Body of pancreas (tissue), 4 donors: ENCODE results near the gene MIEF2. TPM values are rescaled to one million over a fixed set of nuclear protein-coding genes. Genes with fewer than 3 reads are reported as not detected.
"Not testable (repeated sequence)": the region's sequence is repeated elsewhere in the genome, so short reads cannot be mapped to it uniquely, and the experiment has no call there.

Experiments used
- ATAC-seq: fragments of 150-250 bp; one replicate; pipeline ENCODE4 v1.9.1; 2016
- DNase-seq, 4 donors: peaks; one replicate each; pipeline ENCODE4 v3.0.0-alpha.2; 2019
- H3K27ac ChIP-seq, 4 donors: fragments of 200-600 bp; sonication (generic); 1 replicate in 3 of 4; 2 replicates in 1 of 4; pipeline versions ENCODE4 v1.5.1 to v1.6.1; 2016 to 2019; ENCODE audit warnings: mild to moderate bottlenecking in 1 of 4, mixed read lengths in 1 of 4, moderate library complexity in 1 of 4
- H3K27me3 ChIP-seq, 2 donors: fragments of 200-600 bp; sonication (generic); one replicate each; pipeline ENCODE4 v1.6.0; 2016; ENCODE audit warnings: mild to moderate bottlenecking in 1 of 2
- H3K36me3 ChIP-seq, 2 donors: fragments of 200-600 bp; sonication (generic); replicated peaks in 1 of 2; 2 replicates each; pipeline ENCODE4 v1.5.1; 2016; ENCODE audit warnings: low read depth in 2 of 2; ENCODE audit not compliant: insufficient read depth in 1 of 2
- H3K4me1 ChIP-seq: fragments of 200-600 bp; sonication (generic); one replicate; pipeline ENCODE4 v1.6.0; 2016
- H3K4me3 ChIP-seq, 2 donors: fragments of 200-600 bp; sonication (generic); 1 replicate in 1 of 2; 2 replicates in 1 of 2; pipeline ENCODE4 v1.5.1; 2016 to 2019
- H3K9me3 ChIP-seq, 3 donors: fragments of 200-600 bp; sonication (generic); 1 replicate in 2 of 3; 2 replicates in 1 of 3; pipeline ENCODE4 v1.5.1; 2016
- CTCF ChIP-seq, 7 experiments: fragments of 450-650 bp in 4 of 7; fragments of 200-600 bp in 3 of 7; sonication (generic) in 3 of 7; IDR thresholded peaks; one replicate each; pipeline ENCODE4 v1.5.1; 2016 to 2019; ENCODE audit warnings: antibody characterized with exemption in 7 of 7
- POLR2A ChIP-seq, 3 donors: fragments of 450-650 bp; IDR thresholded peaks; one replicate each; pipeline ENCODE4 v1.6.1; 2016; ENCODE audit warnings: antibody characterized with exemption in 3 of 3, mild to moderate bottlenecking in 2 of 3
- WGBS, 2 donors: methylation state at CpG; one replicate each; pipeline ENCODE4 v1.1.5; 2017; 5-methylcytosine and 5-hydroxymethylcytosine counted together
- intact Hi-C: fragments of 100-400 bp; cut with DNase I; formaldehyde crosslinking; loops from one replicate; pipeline ENCODE4 v1.15.1; 2023
- total RNA-seq, 2 donors: library from RNA; depleted of rRNA; stranded (reverse); fragments of >200 nt; gene quantifications; one replicate each; pipeline ENCODE4 v1.1.0, GENCODE V29; 2016

The MIEF2 gene
- total RNA-seq, 2 donors from 2014 or later, result 16.2 to 21.8 TPM

- no peak overlapping the region for H3K27ac ChIP-seq
- WGBS, 2 donors, result 79 to 97% methylated on average over 4 of the region's 4 CpGs
- no peak overlapping the region for H3K4me3 ChIP-seq
- no peak for ATAC-seq
- intact Hi-C loops, result no loop called here
- no peaks in the 10 kb centered on the region for H3K27me3 ChIP-seq
- no peak for DNase-seq
- no peak for TF ChIP-seq CTCF (IDR thresholded peaks at IDR 0.05)
- no peak for TF ChIP-seq POLR2A (IDR thresholded peaks at IDR 0.05)
- H3K36me3 ChIP-seq, result peaks cover 13 to 44% of the 10 kb centered on the region in 2 donors
- H3K4me1 ChIP-seq, result no peaks in the 10 kb centered on the region
- no peaks in the 10 kb centered on the region for H3K9me3 ChIP-seq
These were observed 19.8 kb downstream of the MIEF2 start for GRCh38 chr17:18280249-18280648.

GRCh38 chr17:18280766-18281371, 20.4 kb downstream of the MIEF2 start:
- TF ChIP-seq CTCF (IDR thresholded peaks at IDR 0.05) (no peak), POLR2A (IDR thresholded peaks at IDR 0.05) (no peak)
- no peak for ATAC-seq
- Histone ChIP-seq H3K36me3 (peaks cover 13 to 45% of the 10 kb centered on the region in 2 donors), H3K4me3 (no peak overlapping the region), H3K9me3 (no peaks in the 10 kb centered on the region), H3K27me3 (no peaks in the 10 kb centered on the region), H3K4me1 (no peaks in the 10 kb centered on the region), H3K27ac (no peak overlapping the region)
- intact Hi-C loops, result no loop called here
- 48 to 66% methylated on average over 5 of the region's 5 CpGs for WGBS, 2 donors
- no peak for DNase-seq

GRCh38 chr17:18281788-18282187, 21.3 kb downstream of the MIEF2 start:
- H3K9me3 ChIP-seq, result no peaks in the 10 kb centered on the region
- H3K27me3 ChIP-seq, result no peaks in the 10 kb centered on the region
- H3K27ac ChIP-seq, result no peak overlapping the region
- TF ChIP-seq POLR2A (IDR thresholded peaks at IDR 0.05), result no peak
- 93 to 96% methylated on average over 4 to 6 of the region's 6 CpGs for WGBS, 2 donors
- intact Hi-C loops, result no loop called here
- peaks cover 13 to 42% of the 10 kb centered on the region in 2 donors for H3K36me3 ChIP-seq
- no peak for DNase-seq
- ATAC-seq, result no peak
- no peak overlapping the region for H3K4me3 ChIP-seq
- H3K4me1 ChIP-seq, result no peaks in the 10 kb centered on the region

- intact Hi-C loops, result no loop called here
- Histone ChIP-seq H3K36me3 (peaks cover 0 to 34% of the 10 kb centered on the region in 2 donors), H3K9me3 (no peaks in the 10 kb centered on the region), H3K27me3 (no peaks in the 10 kb centered on the region), H3K4me3 (no peak overlapping the region), H3K4me1 (no peaks in the 10 kb centered on the region), H3K27ac (no peak overlapping the region)
- 93 to 99% methylated on average over 11 of the region's 11 CpGs for WGBS, 2 donors
- DNase-seq (no peak), ATAC-seq (no peak)
- TF ChIP-seq CTCF (IDR thresholded peaks at IDR 0.05), result no peak
- TF ChIP-seq POLR2A (IDR thresholded peaks at IDR 0.05), result no peak
These were observed 24.8 kb downstream of the MIEF2 start for GRCh38 chr17:18285296-18285695.

GRCh38 chr17:18291718-18292540, 31.5 kb downstream of the MIEF2 start:
- Histone ChIP-seq H3K4me3 (no peak overlapping the region), H3K36me3 (peaks cover 0 to 17% of the 10 kb centered on the region in 2 donors), H3K4me1 (no peaks in the 10 kb centered on the region), H3K9me3 (no peaks in the 10 kb centered on the region), H3K27me3 (no peaks in the 10 kb centered on the region), H3K27ac (no peak overlapping the region)
- no peak for TF ChIP-seq CTCF (IDR thresholded peaks at IDR 0.05)
- TF ChIP-seq POLR2A (IDR thresholded peaks at IDR 0.05), result no peak
- DNase-seq, result no peak
- intact Hi-C loops, result no loop called here
- no peak for ATAC-seq
- WGBS, 2 donors, result 91 to 93% methylated on average over 15 of the region's 15 CpGs

- H3K27me3 ChIP-seq, H3K27ac ChIP-seq, intact Hi-C loops, ATAC-seq, H3K4me3 ChIP-seq, H3K9me3 ChIP-seq, H3K4me1 ChIP-seq, DNase-seq: not testable (repeated sequence)
- 97% methylated on average over 7 of the region's 30 CpGs; no CpG with 5 or more reads in 1 of the 2 donors for WGBS, 2 donors
- H3K36me3 ChIP-seq, result peaks cover 0 to 19% of the 10 kb centered on the region in 2 donors
These were observed 37.6 kb downstream of the MIEF2 start for GRCh38 chr17:18298061-18298460.
